T-helper 17 cell (primary cell): Measurements from ENCODE around the gene RAI14. TPM values are rescaled to one million over a fixed set of nuclear protein-coding genes. Genes with fewer than 3 reads are reported as not detected.

ENCODE experiments used
- ATAC-seq: fragments of 150-1000 bp; cut with Tn5 transposase; 2 replicates; pipeline ENCODE4 v1.10.0; 2021; ENCODE audit warnings: mild to moderate bottlenecking, moderate library complexity
- DNase-seq, 3 donors: peaks; one replicate each; pipeline versions ENCODE4 v3.0.0 to v3.0.0-alpha.2; 2020 to 2021
- H3K9me3 ChIP-seq: one replicate; pipeline ENCODE4 v1.7.0; 2013; ENCODE audit warnings: low read length, mild to moderate bottlenecking; ENCODE audit not compliant: control insufficient read depth, poor library complexity, severe bottlenecking
- H3K27ac Mint-ChIP-seq: one replicate; pipeline ENCODE4 v1.8.0; 2022; ENCODE audit warnings: mild to moderate bottlenecking, moderate library complexity, mixed read lengths
- H3K27me3 Mint-ChIP-seq: one replicate; pipeline ENCODE4 v1.8.0; 2022; ENCODE audit warnings: mixed read lengths
- H3K36me3 Mint-ChIP-seq: one replicate; pipeline ENCODE4 v1.8.0; 2022; ENCODE audit warnings: low read depth, mixed read lengths
- H3K4me1 Mint-ChIP-seq: one replicate; pipeline ENCODE4 v1.8.0; 2022; ENCODE audit warnings: mild to moderate bottlenecking, mixed read lengths
- H3K4me3 Mint-ChIP-seq: one replicate; pipeline ENCODE4 v1.8.0; 2022; ENCODE audit warnings: mild to moderate bottlenecking, moderate library complexity, mixed read lengths
- total RNA-seq, 4 donors: library from RNA in 2 of 4; stranded (reverse) in 2 of 4; gene quantifications; one replicate each; pipeline ENCODE4 v1.2.3 and lab custom pipeline; 2022 to 2026

Gene RAI14
- total RNA-seq, 2 donors from 2014 or later: 2.0 to 3.1 TPM

DNA sequence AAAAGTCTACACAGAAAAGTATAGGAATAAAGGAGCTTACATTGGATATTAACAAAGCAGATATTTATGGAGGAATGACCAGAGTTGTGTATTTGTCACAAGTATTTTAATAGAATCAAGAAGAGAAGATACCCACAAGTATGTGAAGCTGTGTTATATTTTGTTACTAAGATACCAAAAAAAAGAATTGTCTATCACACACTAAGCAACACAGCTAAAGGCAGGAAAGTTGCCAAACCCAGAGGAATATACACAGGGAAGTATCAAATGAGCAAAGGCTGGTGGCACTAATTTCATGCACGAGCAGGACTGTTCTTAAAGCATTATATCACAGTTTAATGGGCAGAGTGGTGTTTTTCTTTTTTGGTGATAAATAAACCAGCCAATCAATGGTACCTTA is 30.9 kb upstream of the RAI14 start:
- Mint-ChIP-seq H3K36me3 (no peaks in the 10 kb centered on the region), H3K27me3 (peaks cover 26% of the 10 kb centered on the region), H3K4me1 (no peaks in the 10 kb centered on the region), H3K27ac (no peak overlapping the region), H3K4me3 (no peak overlapping the region)
- DNase-seq: no peak
- no peak for ATAC-seq
- no peaks in the 10 kb centered on the region for H3K9me3 ChIP-seq

DNA sequence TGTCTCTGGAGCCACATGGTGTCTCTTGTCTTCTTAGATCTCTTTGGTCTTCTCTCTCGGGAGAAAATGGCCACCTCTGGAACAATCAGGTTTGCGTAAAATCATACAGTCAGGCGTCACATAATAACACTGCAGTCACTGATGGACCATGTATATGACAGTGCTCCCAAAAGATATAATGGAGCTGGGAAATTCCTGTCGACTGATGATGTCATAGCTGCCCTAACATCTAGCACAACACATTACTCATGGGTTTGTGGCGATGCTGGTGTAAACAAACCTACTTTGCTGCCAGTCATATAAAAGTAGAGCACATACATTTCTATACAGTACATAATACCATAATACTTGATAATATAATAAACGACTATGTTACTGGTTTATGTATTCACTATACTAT is 30.1 kb upstream of the RAI14 start:
- H3K4me3 Mint-ChIP-seq: no peak overlapping the region
- H3K36me3 Mint-ChIP-seq: no peaks in the 10 kb centered on the region
- no peak overlapping the region for H3K27ac Mint-ChIP-seq
- peaks cover 25% of the 10 kb centered on the region for H3K27me3 Mint-ChIP-seq
- DNase-seq: no peak
- H3K9me3 ChIP-seq: no peaks in the 10 kb centered on the region
- H3K4me1 Mint-ChIP-seq: no peaks in the 10 kb centered on the region
- ATAC-seq: no peak

GRCh38 chr5:34626751-34627150 is 29.4 kb upstream of the RAI14 start:
- ATAC-seq (no peak), DNase-seq (no peak)
- H3K4me3 Mint-ChIP-seq: no peak overlapping the region
- H3K4me1 Mint-ChIP-seq: no peaks in the 10 kb centered on the region
- H3K36me3 Mint-ChIP-seq: no peaks in the 10 kb centered on the region
- H3K27me3 Mint-ChIP-seq: peaks cover 25% of the 10 kb centered on the region
- H3K9me3 ChIP-seq: no peaks in the 10 kb centered on the region
- H3K27ac Mint-ChIP-seq: no peak overlapping the region

GRCh38 chr5:34627794-34628193 is 28.3 kb upstream of the RAI14 start:
- ATAC-seq (no peak), DNase-seq (no peak)
- Mint-ChIP-seq H3K36me3 (no peaks in the 10 kb centered on the region), H3K27me3 (peaks cover 26% of the 10 kb centered on the region), H3K4me1 (no peaks in the 10 kb centered on the region), H3K4me3 (no peak overlapping the region), H3K27ac (no peak overlapping the region)
- no peaks in the 10 kb centered on the region for H3K9me3 ChIP-seq

DNA sequence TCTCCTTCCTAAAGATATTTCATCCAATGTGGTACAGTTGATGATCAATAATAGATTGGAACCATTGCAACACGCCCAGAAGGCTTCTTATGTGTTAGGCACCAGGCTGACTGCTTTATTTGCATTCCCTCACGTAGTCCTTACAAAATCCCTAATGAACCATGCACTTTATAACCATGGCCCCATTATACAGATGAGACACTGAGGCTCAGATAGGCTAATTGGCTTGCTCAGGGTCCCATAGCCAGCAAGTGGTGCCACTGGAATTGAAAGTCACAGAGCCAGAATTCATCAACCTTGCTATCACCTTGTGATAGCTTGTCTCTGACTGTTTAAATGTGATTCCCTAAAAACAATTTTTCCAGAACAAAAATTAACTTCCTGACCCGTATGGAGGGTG is 27.8 kb upstream of the RAI14 start:
- H3K4me3 Mint-ChIP-seq: no peak overlapping the region
- H3K27me3 Mint-ChIP-seq: peaks cover 30% of the 10 kb centered on the region
- no peak for ATAC-seq
- no peaks in the 10 kb centered on the region for H3K36me3 Mint-ChIP-seq
- H3K4me1 Mint-ChIP-seq: no peaks in the 10 kb centered on the region
- no peak for DNase-seq
- no peak overlapping the region for H3K27ac Mint-ChIP-seq
- H3K9me3 ChIP-seq: no peaks in the 10 kb centered on the region

- no peak for DNase-seq
- ATAC-seq: no peak
- H3K4me3 Mint-ChIP-seq: no peak overlapping the region
- no peaks in the 10 kb centered on the region for H3K36me3 Mint-ChIP-seq
- no peaks in the 10 kb centered on the region for H3K4me1 Mint-ChIP-seq
- H3K27ac Mint-ChIP-seq: no peak overlapping the region
- no peaks in the 10 kb centered on the region for H3K9me3 ChIP-seq
- H3K27me3 Mint-ChIP-seq: peaks cover 16% of the 10 kb centered on the region
These were observed 25.5 kb upstream of the RAI14 start for GRCh38 chr5:34630596-34630995.

DNA sequence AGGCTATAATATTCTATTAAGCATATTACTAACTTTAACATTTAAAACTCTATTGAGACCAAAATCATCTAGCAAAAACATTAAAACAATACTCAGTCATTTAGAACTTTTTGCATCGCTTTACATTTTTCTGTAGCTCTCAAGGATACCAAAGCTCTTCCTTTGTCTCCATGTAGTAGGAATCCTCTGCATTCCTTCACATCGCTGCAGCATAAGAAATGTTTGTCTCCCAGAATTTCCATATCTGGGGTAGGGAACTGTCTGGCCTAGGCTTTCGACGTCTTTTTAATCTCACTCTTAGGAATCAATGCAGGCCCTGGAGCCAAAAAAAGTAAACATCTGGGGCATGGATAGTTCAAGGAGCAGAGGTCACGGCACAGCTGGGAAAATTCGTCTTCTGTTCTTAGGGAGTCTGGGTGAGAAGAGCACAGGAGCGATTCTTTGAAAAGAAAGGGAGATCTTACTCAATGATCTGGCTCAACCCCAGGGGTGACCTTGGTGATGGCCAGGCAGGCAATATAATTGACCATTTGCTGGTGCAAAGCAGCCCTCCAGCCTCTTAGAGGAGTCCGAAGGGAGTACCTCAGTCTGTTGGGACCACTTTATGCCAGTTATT is 23.2 kb upstream of the RAI14 start:
- H3K36me3 Mint-ChIP-seq: no peaks in the 10 kb centered on the region
- H3K27ac Mint-ChIP-seq: no peak overlapping the region
- H3K4me1 Mint-ChIP-seq: no peaks in the 10 kb centered on the region
- H3K9me3 ChIP-seq: no peaks in the 10 kb centered on the region
- no peak overlapping the region for H3K4me3 Mint-ChIP-seq
- DNase-seq: no peak
- peaks cover 6% of the 10 kb centered on the region for H3K27me3 Mint-ChIP-seq
- ATAC-seq: no peak

GRCh38 chr5:34639852-34640626 is 16.1 kb upstream of the RAI14 start:
- Mint-ChIP-seq H3K36me3 (no peaks in the 10 kb centered on the region), H3K27ac (no peak overlapping the region), H3K4me1 (no peaks in the 10 kb centered on the region), H3K4me3 (no peak overlapping the region), H3K27me3 (peaks cover 13% of the 10 kb centered on the region)
- no peaks in the 10 kb centered on the region for H3K9me3 ChIP-seq
- DNase-seq (no peak), ATAC-seq (no peak)

- H3K4me3 Mint-ChIP-seq: no peak overlapping the region
These were observed 7.9 kb upstream of the RAI14 start for GRCh38 chr5:34648039-34648839.

DNA sequence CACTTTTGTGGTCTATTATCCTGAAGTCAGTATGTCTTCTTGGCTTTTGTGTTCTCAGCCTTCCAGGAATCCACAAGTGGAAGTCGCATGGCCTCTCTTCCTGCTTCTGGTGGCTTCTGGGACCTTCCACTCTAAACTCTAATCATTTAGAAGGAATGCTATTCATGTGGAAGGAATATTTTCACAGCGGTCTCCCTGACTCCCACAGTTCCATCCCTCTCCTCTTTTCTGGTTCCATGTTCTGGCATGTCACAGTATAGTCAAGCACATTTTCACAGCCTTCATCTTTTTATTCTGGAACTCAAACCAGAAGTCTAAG is 7.3 kb upstream of the RAI14 start:
- H3K4me3 Mint-ChIP-seq: no peak overlapping the region
- ATAC-seq: no peak

More at GRCh38 chr5:34648039-34648839, 7.9 kb upstream of the RAI14 start:
- ATAC-seq (no peak), DNase-seq (no peak)
- peaks cover 25% of the 10 kb centered on the region for H3K27me3 Mint-ChIP-seq
- peaks cover 3% of the 10 kb centered on the region for H3K4me1 Mint-ChIP-seq
- no peaks in the 10 kb centered on the region for H3K36me3 Mint-ChIP-seq
- H3K9me3 ChIP-seq: no peaks in the 10 kb centered on the region
- no peak overlapping the region for H3K27ac Mint-ChIP-seq

GRCh38 chr5:34651791-34652190 is 4.3 kb upstream of the RAI14 start:
- Mint-ChIP-seq H3K4me3 (no peak overlapping the region), H3K27ac (no peak overlapping the region), H3K27me3 (peaks cover 23% of the 10 kb centered on the region), H3K36me3 (peaks cover 3% of the 10 kb centered on the region), H3K4me1 (peaks cover 16% of the 10 kb centered on the region)
- DNase-seq (no peak), ATAC-seq (no peak)
- no peaks in the 10 kb centered on the region for H3K9me3 ChIP-seq

More for the DNA sequence above, 7.3 kb upstream of the RAI14 start:
- no peak for DNase-seq
- H3K9me3 ChIP-seq: no peaks in the 10 kb centered on the region
- Mint-ChIP-seq H3K27me3 (peaks cover 25% of the 10 kb centered on the region), H3K36me3 (no peaks in the 10 kb centered on the region), H3K4me1 (peaks cover 3% of the 10 kb centered on the region), H3K27ac (no peak overlapping the region)

GRCh38 chr5:34652466-34652865 is 3.7 kb upstream of the RAI14 start:
- no peaks in the 10 kb centered on the region for H3K9me3 ChIP-seq
- Mint-ChIP-seq H3K36me3 (peaks cover 3% of the 10 kb centered on the region), H3K27me3 (peaks cover 24% of the 10 kb centered on the region), H3K4me3 (no peak overlapping the region), H3K4me1 (peaks cover 19% of the 10 kb centered on the region), H3K27ac (no peak overlapping the region)
- DNase-seq: no peak
- no peak for ATAC-seq

- Mint-ChIP-seq H3K4me1 (peaks cover 24% of the 10 kb centered on the region), H3K27ac (no peak overlapping the region), H3K4me3 (no peak overlapping the region), H3K27me3 (peaks cover 28% of the 10 kb centered on the region), H3K36me3 (peaks cover 3% of the 10 kb centered on the region)
- DNase-seq: no peak
- H3K9me3 ChIP-seq: no peaks in the 10 kb centered on the region
- no peak for ATAC-seq
These were observed 3.2 kb upstream of the RAI14 start for GRCh38 chr5:34652914-34653313.
